Measurements from ENCODE around the gene ECD. TPM values are rescaled to one million over a fixed set of nuclear protein-coding genes. Genes with fewer than 3 reads are reported as not detected.

Gene ECD
- polyA plus RNA-seq, 1 donor (not counting 4 experiments of a cell fraction or from before 2014, with no cell fraction given) = 35.8 TPM

- no peaks in the 10 kb centered on the region for H3K27me3 ChIP-seq (ENCODE audit: control insufficient read depth, extremely low read depth, insufficient read depth, low read length)
- no peak overlapping the region for H3K9ac ChIP-seq (ENCODE audit: control insufficient read depth, extremely low read depth, insufficient read depth, low read length)
- dilution Hi-C loops (cut with MboI; ENCODE audit: extremely low pct_ligation_motif_present, low sequenced_read_pairs) = no loop called here
- no peak for DNase-seq (ENCODE audit: low read depth, low spot score)
- FAIRE-seq = no peak
- no peak overlapping the region for H2AFZ ChIP-seq (ENCODE audit: control insufficient read depth, low read length)
- H3K79me2 ChIP-seq (ENCODE audit: control insufficient read depth, insufficient read depth, low read length) = no peaks in the 10 kb centered on the region
- no peak for TF ChIP-seq EZH2 (IDR thresholded peaks at IDR 0.05; ENCODE audit: low read length)
- TF ChIP-seq CTCF (optimal IDR thresholded peaks at IDR 0.05 in 1 of 3, IDR thresholded peaks at IDR 0.05 in 1 of 3, conservative IDR thresholded peaks at IDR 0.05 in 1 of 3; ENCODE audit: extremely low read depth in 1 of 3, insufficient read depth in 2 of 3, low read length in 3 of 3) = no peak
- H3K36me3 ChIP-seq (ENCODE audit: control insufficient read depth in 2 of 2, extremely low read depth in 1 of 2, insufficient read depth in 2 of 2, low read length in 2 of 2) = peaks cover 0 to 2% of the 10 kb centered on the region in 2 experiments
- H3K4me3 ChIP-seq (ENCODE audit: control insufficient read depth in 2 of 3, extremely low read depth in 1 of 3, insufficient read depth in 2 of 3, low read depth in 1 of 3, low read length in 3 of 3) = no peak overlapping the region
- H3K27ac ChIP-seq (ENCODE audit: control insufficient read depth, insufficient read depth, low read length) = no peak overlapping the region
- H3K4me1 ChIP-seq (ENCODE audit: control insufficient read depth, extremely low read depth, insufficient read depth, low read length) = peaks cover 7% of the 10 kb centered on the region
- no peak overlapping the region for H3K4me2 ChIP-seq (ENCODE audit: control insufficient read depth, extremely low read depth, insufficient read depth, low read depth, low read length)
- H3K9me3 ChIP-seq (ENCODE audit: control insufficient read depth, low read depth, low read length) = peaks cover 2% of the 10 kb centered on the region
- H3K9me1 ChIP-seq (ENCODE audit: control insufficient read depth, extremely low read depth, insufficient read depth, low read length) = no peaks in the 10 kb centered on the region
- no peaks in the 10 kb centered on the region for H4K20me1 ChIP-seq (ENCODE audit: control insufficient read depth, extremely low read depth, insufficient read depth, low read length)
These were observed 37.3 kb upstream of the ECD start for GRCh38 chr10:73205081-73205480.

DNA sequence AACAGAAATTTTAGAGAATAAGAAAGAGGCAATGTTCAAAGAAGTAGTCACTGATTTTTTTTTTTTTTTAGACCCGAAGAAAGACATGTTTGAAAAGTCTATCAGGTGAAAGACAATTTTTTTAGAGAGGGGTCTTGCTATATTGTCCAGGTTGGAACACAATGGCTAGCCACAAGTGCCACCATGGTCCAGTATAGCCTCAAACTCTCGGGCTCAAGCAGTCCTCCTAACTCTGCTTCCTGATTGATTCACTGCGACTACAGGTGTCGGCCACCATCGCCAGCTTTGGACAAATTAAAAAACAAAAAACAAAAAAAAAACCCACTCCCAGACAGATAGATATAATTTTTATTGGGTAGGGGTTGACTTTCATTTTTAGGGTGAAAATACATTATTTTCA is 22.4 kb upstream of the ECD start:
- Histone ChIP-seq H2AFZ (ENCODE audit: control insufficient read depth, low read length) (no peak overlapping the region), H3K9ac (ENCODE audit: control insufficient read depth, extremely low read depth, insufficient read depth, low read length) (no peak overlapping the region), H3K4me3 (ENCODE audit: control insufficient read depth in 2 of 3, extremely low read depth in 1 of 3, insufficient read depth in 2 of 3, low read depth in 1 of 3, low read length in 3 of 3) (no peak overlapping the region), H3K27ac (ENCODE audit: control insufficient read depth, insufficient read depth, low read length) (no peak overlapping the region), H3K79me2 (ENCODE audit: control insufficient read depth, insufficient read depth, low read length) (no peaks in the 10 kb centered on the region), H4K20me1 (ENCODE audit: control insufficient read depth, extremely low read depth, insufficient read depth, low read length) (no peaks in the 10 kb centered on the region), H3K4me1 (ENCODE audit: control insufficient read depth, extremely low read depth, insufficient read depth, low read length) (no peaks in the 10 kb centered on the region), H3K27me3 (ENCODE audit: control insufficient read depth, extremely low read depth, insufficient read depth, low read length) (no peaks in the 10 kb centered on the region), H3K4me2 (ENCODE audit: control insufficient read depth, extremely low read depth, insufficient read depth, low read depth, low read length) (no peak overlapping the region), H3K9me3 (ENCODE audit: control insufficient read depth, low read depth, low read length) (no peaks in the 10 kb centered on the region), H3K36me3 (ENCODE audit: control insufficient read depth in 2 of 2, extremely low read depth in 1 of 2, insufficient read depth in 2 of 2, low read length in 2 of 2) (no peaks in the 10 kb centered on the region), H3K9me1 (ENCODE audit: control insufficient read depth, extremely low read depth, insufficient read depth, low read length) (no peaks in the 10 kb centered on the region)
- DNase-seq (ENCODE audit: low read depth, low spot score) (no peak), FAIRE-seq (no peak)
- dilution Hi-C loops (cut with MboI; ENCODE audit: extremely low pct_ligation_motif_present, low sequenced_read_pairs) = no loop called here
- TF ChIP-seq CTCF (optimal IDR thresholded peaks at IDR 0.05 in 1 of 3, IDR thresholded peaks at IDR 0.05 in 1 of 3, conservative IDR thresholded peaks at IDR 0.05 in 1 of 3; ENCODE audit: extremely low read depth in 1 of 3, insufficient read depth in 2 of 3, low read length in 3 of 3) = no peak
- no peak for TF ChIP-seq EZH2 (IDR thresholded peaks at IDR 0.05; ENCODE audit: low read length)

All from keratinocyte (primary cell).